ENCODE data around the gene NUDT10. TPM values are rescaled to one million over a fixed set of nuclear protein-coding genes. Genes with fewer than 3 reads are reported as not detected.

Gene NUDT10
- total RNA-seq, 1 donor from 2014 or later, result not detected

GRCh38 chrX:51336584-51336983, 4.0 kb downstream of the NUDT10 start:
- TF ChIP-seq CTCF (IDR thresholded peaks at IDR 0.05), result peak in 2 of 3 experiments; percentile 8 to 57
- Histone ChIP-seq H3K4me3 (no peak overlapping the region), H3K27me3 (no peaks in the 10 kb centered on the region), H3K27ac (no peak overlapping the region), H3K9me3 (no peaks in the 10 kb centered on the region), H3K36me3 (no peaks in the 10 kb centered on the region), H3K4me1 (no peaks in the 10 kb centered on the region)
- intact Hi-C loops (cut with DNase I), result loop anchor here (1.0 to 10.0 kb wide), 3 partner anchors 60 to 928 kb away; no protein-coding TSS in a partner anchor
- DNase-seq (ENCODE audit: low spot score in 2 of 2), result no peak

DNA sequence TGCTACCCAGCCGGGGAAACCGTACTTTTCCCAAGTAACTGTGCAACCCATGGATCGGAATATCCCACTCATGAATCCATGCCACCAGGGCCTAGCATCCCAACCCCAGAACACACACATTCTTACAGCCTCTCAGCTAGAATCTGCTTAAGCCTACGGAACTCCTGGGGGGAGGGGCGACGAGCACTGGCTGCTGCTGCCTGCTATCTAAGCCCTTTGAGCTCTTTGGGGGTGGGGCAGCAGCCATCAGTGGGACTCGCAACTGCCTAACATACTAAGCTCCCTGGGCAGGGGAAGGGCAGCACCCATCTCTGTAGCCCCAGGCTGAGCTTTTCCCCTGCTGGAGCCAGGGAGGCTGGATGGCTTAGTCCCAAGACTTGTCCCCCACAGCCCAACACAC, 28.6 kb downstream of the NUDT10 start:
- Histone ChIP-seq H3K4me3 (no peak overlapping the region), H3K36me3 (no peaks in the 10 kb centered on the region), H3K27ac (no peak overlapping the region), H3K9me3 (peaks cover 0 to 20% of the 10 kb centered on the region in 2 donors), H3K4me1 (no peaks in the 10 kb centered on the region), H3K27me3 (no peaks in the 10 kb centered on the region)
- TF ChIP-seq CTCF (IDR thresholded peaks at IDR 0.05), result no peak
- DNase-seq (ENCODE audit: low spot score in 2 of 2), result no peak
- intact Hi-C loops (cut with DNase I), result no loop called here

GRCh38 chrX:51376672-51377071, 44.0 kb downstream of the NUDT10 start:
- intact Hi-C loops (cut with DNase I), result no loop called here
- H3K4me3 ChIP-seq, result no peak overlapping the region
- H3K36me3 ChIP-seq, result no peaks in the 10 kb centered on the region

More at GRCh38 chrX:51376672-51377071, 44.0 kb downstream of the NUDT10 start:
- Histone ChIP-seq H3K27me3 (no peaks in the 10 kb centered on the region), H3K4me1 (no peaks in the 10 kb centered on the region), H3K27ac (no peak overlapping the region), H3K9me3 (no peaks in the 10 kb centered on the region)
- no peak for TF ChIP-seq CTCF (IDR thresholded peaks at IDR 0.05)
- no peak for DNase-seq (ENCODE audit: low spot score in 2 of 2)

Other genes with a start within 250 kb of the NUDT10 start
- 1.7 TPM for gene NUDT11, start 163.8 kb downstream of the NUDT10 start, total RNA-seq